Chondrocyte (in vitro differentiated cells): ENCODE data around the gene GJA1. TPM values are rescaled to one million over a fixed set of nuclear protein-coding genes. Genes with fewer than 3 reads are reported as not detected.
A peak's percentile ranks its signal among the peaks of the same experiment; 100 is the strongest.
"Not testable (repeated sequence)": the region's sequence is repeated elsewhere in the genome, so short reads cannot be mapped to it uniquely, and the experiment has no call there.

Experiments
- DNase-seq: peaks from one replicate; pipeline ENCODE4 v3.0.0; 2021; ENCODE audit warnings: mixed read lengths, low spot score
- H3K27ac Mint-ChIP-seq: one replicate; pipeline ENCODE4 v1.8.0; 2021; ENCODE audit warnings: mild to moderate bottlenecking, moderate library complexity, mixed read lengths; ENCODE audit not compliant: unreplicated experiment
- H3K27me3 Mint-ChIP-seq: 2 replicates; pipeline ENCODE4 v1.8.0; 2021; ENCODE audit warnings: low read depth, mixed read lengths
- H3K36me3 Mint-ChIP-seq: 2 replicates; pipeline ENCODE4 v1.8.0; 2021; ENCODE audit warnings: low read depth, mixed read lengths
- H3K4me1 Mint-ChIP-seq: 2 replicates; pipeline ENCODE4 v1.8.0; 2021; ENCODE audit warnings: low read depth, mild to moderate bottlenecking, mixed read lengths
- H3K4me3 Mint-ChIP-seq: one replicate; pipeline ENCODE4 v1.8.0; 2021; ENCODE audit warnings: mild to moderate bottlenecking, moderate library complexity, mixed read lengths; ENCODE audit not compliant: unreplicated experiment
- H3K9me3 Mint-ChIP-seq: 2 replicates; pipeline ENCODE4 v1.8.0; 2021; ENCODE audit warnings: low read depth, mixed read lengths
- CTCF ChIP-seq: fragments of 200-600 bp; sonication (generic); IDR thresholded peaks from 2 replicates; pipeline ENCODE4 v1.5.0; 2021; ENCODE audit warnings: antibody characterized with exemption, mild to moderate bottlenecking, moderate library complexity
- total RNA-seq: library from RNA; stranded (reverse); gene quantifications from 3 replicates; pipeline ENCODE4 v1.2.1, GENCODE V29; 2021

Gene GJA1
- total RNA-seq, 1 donor from 2014 or later: 295 TPM

GRCh38 chr6:121413879-121414278 is 21.6 kb upstream of the GJA1 start:
- Mint-ChIP-seq H3K27me3 (no peaks in the 10 kb centered on the region), H3K4me1 (no peaks in the 10 kb centered on the region), H3K36me3 (no peaks in the 10 kb centered on the region), H3K27ac (no peak overlapping the region), H3K9me3 (peaks cover 4% of the 10 kb centered on the region), H3K4me3 (no peak overlapping the region)
- TF ChIP-seq CTCF: no peak
- DNase-seq: no peak

GRCh38 chr6:121418346-121418745 is 17.1 kb upstream of the GJA1 start:
- no peaks in the 10 kb centered on the region for H3K4me1 Mint-ChIP-seq
- TF ChIP-seq CTCF: no peak
- no peak overlapping the region for H3K4me3 Mint-ChIP-seq
- no peak for DNase-seq
- peaks cover 4% of the 10 kb centered on the region for H3K9me3 Mint-ChIP-seq
- no peaks in the 10 kb centered on the region for H3K36me3 Mint-ChIP-seq
- no peaks in the 10 kb centered on the region for H3K27me3 Mint-ChIP-seq
- no peak overlapping the region for H3K27ac Mint-ChIP-seq

GRCh38 chr6:121426686-121427085 is 8.8 kb upstream of the GJA1 start:
- no peak for DNase-seq
- no peak for TF ChIP-seq CTCF
- H3K27ac Mint-ChIP-seq: no peak overlapping the region
- H3K27me3 Mint-ChIP-seq: no peaks in the 10 kb centered on the region
- peaks cover 9% of the 10 kb centered on the region for H3K4me1 Mint-ChIP-seq
- H3K36me3 Mint-ChIP-seq: no peaks in the 10 kb centered on the region
- H3K4me3 Mint-ChIP-seq: no peak overlapping the region
- no peaks in the 10 kb centered on the region for H3K9me3 Mint-ChIP-seq

GRCh38 chr6:121428872-121429756 is 6.3 kb upstream of the GJA1 start:
- no peak for TF ChIP-seq CTCF
- DNase-seq: no peak
- H3K27ac Mint-ChIP-seq: no peak overlapping the region
- peaks cover 12% of the 10 kb centered on the region for H3K4me1 Mint-ChIP-seq
- no peak overlapping the region for H3K4me3 Mint-ChIP-seq
- H3K27me3 Mint-ChIP-seq: no peaks in the 10 kb centered on the region
- H3K36me3 Mint-ChIP-seq: no peaks in the 10 kb centered on the region
- no peaks in the 10 kb centered on the region for H3K9me3 Mint-ChIP-seq

GRCh38 chr6:121430514-121431460 is 4.7 kb upstream of the GJA1 start:
- H3K9me3 Mint-ChIP-seq: no peaks in the 10 kb centered on the region
- H3K4me1 Mint-ChIP-seq: peaks cover 23% of the 10 kb centered on the region
- H3K36me3 Mint-ChIP-seq: no peaks in the 10 kb centered on the region
- DNase-seq: no peak
- no peaks in the 10 kb centered on the region for H3K27me3 Mint-ChIP-seq
- no peak overlapping the region for H3K27ac Mint-ChIP-seq
- TF ChIP-seq CTCF: peak; percentile 99
- H3K4me3 Mint-ChIP-seq: no peak overlapping the region

- not testable (repeated sequence) for H3K27me3 Mint-ChIP-seq, H3K9me3 Mint-ChIP-seq, H3K4me3 Mint-ChIP-seq, H3K27ac Mint-ChIP-seq, DNase-seq, H3K36me3 Mint-ChIP-seq
- H3K4me1 Mint-ChIP-seq: peaks cover 23% of the 10 kb centered on the region
These were observed 3.7 kb upstream of the GJA1 start for GRCh38 chr6:121431776-121432175.
